GOT3 (cell line): ENCODE results near the gene CACNG6.

Source experiments
- DNase-seq: peaks from one replicate; lab custom pipeline; 2025; ENCODE audit warnings: mixed read lengths; lab: John Stamatoyannopoulos, UW

CACNG6 gene

GRCh38 chr19:54042989-54043388 is 51.6 kb downstream of the CACNG6 start:
- no peak for DNase-seq

GRCh38 chr19:54045771-54046170 is 54.3 kb downstream of the CACNG6 start:
- no peak for DNase-seq

- no peak for DNase-seq
These were observed 56.2 kb downstream of the CACNG6 start for GRCh38 chr19:54047616-54048015.
